Ureter (tissue), 1 donor: ENCODE measurements around the gene KCNE1. TPM values are rescaled to one million over a fixed set of nuclear protein-coding genes. Genes with fewer than 3 reads are reported as not detected.

Experiments
- DNase-seq: peaks from one replicate; pipeline ENCODE4 v3.0.0-alpha.2; 2020; ENCODE audit warnings: low spot score
- total RNA-seq: library from RNA; stranded (reverse); gene quantifications from one replicate; pipeline ENCODE4 v1.2.4, GENCODE V29; 2023
- donor health status: DM: yes; HTN: yes; CAD: no.

Gene KCNE1
- total RNA-seq, 1 donor from 2014 or later, result 2.3 TPM

DNA sequence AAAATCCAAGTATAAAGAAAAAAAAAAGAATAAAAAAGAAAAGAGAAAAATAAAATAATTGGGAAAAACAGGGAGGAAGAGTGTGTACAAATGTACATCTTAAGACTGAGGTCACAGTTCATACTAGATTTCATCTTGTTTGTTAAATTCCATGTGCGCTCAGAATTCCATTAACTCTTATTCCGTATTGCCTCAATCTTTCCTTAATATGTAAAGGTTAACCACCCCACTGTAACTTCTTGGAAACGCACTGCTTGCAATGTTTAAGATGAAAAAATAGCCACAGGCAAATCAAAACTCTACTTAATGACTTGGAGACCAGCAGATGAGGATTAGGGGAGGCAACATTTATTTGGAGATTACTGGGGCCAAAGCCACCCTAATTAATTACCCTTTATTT, 23.9 kb upstream of the KCNE1 start:
- no peak for DNase-seq

GRCh38 chr21:34534522-34534921, 22.5 kb upstream of the KCNE1 start:
- DNase-seq, result no peak

- no peak for DNase-seq
These were observed 21.9 kb upstream of the KCNE1 start for GRCh38 chr21:34533938-34534337.

DNA sequence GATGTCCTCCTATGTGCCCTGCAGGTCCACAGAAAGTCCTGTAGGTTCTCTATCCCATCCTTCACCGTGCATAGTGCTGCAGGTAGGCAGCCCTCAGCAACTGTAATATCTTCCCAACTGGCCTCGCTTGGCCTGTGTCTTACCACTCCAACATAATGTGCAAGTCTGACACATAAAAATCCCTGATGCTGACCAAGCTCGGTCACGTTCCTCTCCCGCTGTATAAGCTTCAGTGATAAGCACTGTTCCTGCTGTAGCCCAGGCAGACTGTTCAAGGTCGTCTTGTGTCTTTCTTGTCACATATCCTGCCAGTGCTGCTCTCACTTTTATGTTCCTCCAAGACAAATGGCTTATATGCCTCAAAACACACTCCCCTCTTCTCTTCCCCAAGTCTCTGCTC, 19.4 kb upstream of the KCNE1 start:
- no peak for DNase-seq

- DNase-seq, result no peak
These were observed 18.3 kb upstream of the KCNE1 start for GRCh38 chr21:34530261-34530660.

- no peak for DNase-seq
These were observed 16.1 kb upstream of the KCNE1 start for GRCh38 chr21:34528131-34528561.

- DNase-seq, result peak; percentile 68
These were observed 14.7 kb upstream of the KCNE1 start for GRCh38 chr21:34526618-34527290.

DNA sequence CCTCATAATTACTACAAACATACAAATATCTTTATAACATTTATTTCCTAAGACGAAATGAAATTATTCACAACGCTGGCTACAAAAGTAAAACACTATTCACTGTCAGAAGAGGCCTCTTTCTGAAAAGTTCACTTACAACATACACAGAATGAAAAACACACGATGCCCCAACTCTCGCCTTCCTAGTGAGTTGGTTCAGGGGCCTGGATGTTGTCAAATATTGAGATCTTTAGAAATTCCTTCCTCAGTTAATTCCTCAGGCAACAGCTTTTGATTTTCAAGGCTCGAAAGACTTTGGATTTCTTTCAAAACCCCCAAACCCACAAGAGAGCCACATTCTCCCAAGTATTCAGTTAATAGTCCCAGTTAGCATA, 14.2 kb upstream of the KCNE1 start:
- no peak for DNase-seq

DNA sequence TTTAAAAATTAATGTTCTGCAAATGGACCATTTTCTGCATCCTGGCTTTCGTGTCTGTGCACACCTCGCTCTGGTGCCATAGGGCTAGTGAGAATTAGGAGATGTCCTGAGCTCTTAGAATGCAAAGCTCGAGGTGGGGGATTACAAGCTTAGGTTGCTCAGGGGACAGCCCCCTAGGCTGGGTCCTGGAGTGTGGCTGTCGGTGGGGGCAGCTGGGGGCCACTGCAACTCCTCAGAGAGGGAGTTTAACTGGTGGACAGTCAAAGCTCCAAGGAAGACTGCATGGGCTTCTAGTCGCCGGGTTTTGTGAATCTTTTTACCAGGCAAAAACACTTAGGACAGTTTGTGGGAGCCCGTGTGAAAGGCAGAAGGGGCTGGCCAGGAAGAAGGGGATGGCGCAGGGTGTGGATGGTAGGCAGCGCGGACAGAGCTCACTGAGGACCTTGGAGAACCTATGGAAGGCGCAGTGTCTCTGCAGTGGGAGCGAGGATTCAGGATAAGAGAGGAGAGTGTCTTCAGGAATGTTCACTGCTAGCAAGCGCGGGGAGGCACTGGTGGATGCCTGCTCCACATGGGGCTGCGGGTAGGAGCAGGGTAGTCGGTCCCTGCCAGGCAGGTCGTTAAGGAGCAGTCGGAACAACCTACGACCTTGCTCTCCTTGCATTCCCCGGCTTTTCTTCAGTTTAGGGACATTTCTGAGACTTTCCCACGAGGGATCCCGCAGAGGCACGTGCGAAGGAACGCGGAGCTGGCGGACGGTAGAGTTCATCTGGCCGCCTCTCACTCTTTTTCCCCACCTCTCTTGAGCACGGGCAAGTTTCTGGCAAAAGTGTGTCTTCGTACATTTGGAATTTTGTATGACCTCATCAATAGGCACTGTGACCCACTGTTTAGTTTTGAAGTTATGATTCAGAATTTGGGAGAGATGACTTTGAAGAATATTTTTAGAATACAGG, 12.9 kb upstream of the KCNE1 start:
- no peak for DNase-seq

GRCh38 chr21:34523019-34523555, 11.1 kb upstream of the KCNE1 start:
- no peak for DNase-seq

DNA sequence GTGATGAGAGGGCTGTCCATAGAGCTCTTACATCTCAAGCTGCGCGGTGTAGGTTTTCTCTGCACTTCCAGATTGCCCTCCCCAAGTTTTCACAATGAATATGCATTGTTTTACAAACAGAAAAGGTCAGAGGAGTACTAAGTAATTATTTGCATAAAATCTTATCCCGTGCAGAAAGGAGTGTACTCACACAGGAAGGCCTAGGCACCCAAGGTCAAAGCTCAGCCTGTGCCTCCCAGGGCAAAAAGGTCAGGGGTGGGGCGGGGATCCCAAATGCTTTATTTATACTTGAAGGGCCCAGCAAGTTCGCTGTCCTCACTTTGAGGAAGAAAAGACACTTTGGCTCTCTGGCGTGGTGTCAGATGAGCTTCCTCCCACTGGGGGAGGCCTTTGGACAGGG, 10.3 kb upstream of the KCNE1 start:
- no peak for DNase-seq

DNA sequence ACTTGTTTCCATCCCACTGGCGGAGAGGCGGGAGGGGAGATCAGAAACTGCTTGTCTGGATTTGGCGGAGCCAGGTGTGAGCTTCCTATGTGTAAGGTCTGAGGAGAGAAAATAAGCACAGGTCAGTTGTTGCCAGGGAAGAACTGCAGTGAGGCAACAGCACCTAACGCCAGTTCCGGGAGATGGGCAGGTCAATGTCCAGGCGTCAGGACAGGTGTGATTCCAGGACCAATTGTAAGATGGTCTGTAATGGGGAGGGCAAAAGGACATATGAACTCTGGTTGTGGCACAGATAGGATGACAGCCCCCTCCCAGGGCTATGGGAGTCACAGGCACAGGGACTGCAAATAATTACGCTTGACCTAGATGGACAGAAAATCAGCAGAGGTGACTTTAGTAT, 9.6 kb upstream of the KCNE1 start:
- DNase-seq, result no peak

GRCh38 chr21:34520764-34521508, 8.9 kb upstream of the KCNE1 start:
- DNase-seq, result no peak

DNA sequence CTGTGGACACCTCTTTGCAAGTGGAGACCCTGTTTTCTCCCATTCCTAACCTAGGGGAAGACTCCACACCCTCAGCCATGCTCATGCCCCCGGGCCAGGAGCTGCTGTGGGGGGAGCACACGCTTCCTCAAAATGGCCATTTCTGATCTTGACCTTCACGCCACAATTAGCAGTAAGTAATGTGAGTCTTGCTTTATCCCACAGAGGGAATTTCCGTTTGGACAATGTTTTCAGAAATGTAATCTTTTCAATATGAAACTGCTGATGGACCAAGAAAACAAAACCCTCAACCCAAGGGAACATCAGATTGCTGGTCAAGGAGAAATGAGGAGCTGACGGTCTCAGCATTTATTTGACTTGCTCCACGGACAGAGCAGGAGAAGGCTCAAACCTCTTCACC, 8.3 kb upstream of the KCNE1 start:
- DNase-seq, result no peak

- no peak for DNase-seq
These were observed 7.7 kb upstream of the KCNE1 start for GRCh38 chr21:34519694-34520093.

GRCh38 chr21:34519016-34519415, 7.0 kb upstream of the KCNE1 start:
- no peak for DNase-seq

DNA sequence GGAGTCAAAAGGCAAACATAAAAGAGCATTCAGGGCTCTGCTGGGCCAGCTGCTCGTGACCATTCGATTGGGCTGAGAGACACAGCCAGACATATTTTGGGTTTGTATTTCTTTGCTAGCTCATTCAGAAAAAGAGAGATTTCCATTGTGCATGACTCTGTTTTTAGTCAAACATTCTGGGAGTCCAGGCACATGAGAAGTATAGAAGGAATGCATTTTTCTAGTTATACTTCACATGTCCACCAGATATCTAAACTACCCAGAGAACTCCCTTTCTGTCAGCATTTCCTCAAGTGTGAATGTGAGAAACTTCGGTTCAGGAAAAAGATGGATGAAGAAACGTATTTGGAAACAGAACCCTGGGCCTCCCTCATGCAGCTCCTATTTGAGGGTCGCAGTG, 6.3 kb upstream of the KCNE1 start:
- DNase-seq, result no peak

GRCh38 chr21:34517491-34518245, 5.7 kb upstream of the KCNE1 start:
- DNase-seq, result no peak

DNA sequence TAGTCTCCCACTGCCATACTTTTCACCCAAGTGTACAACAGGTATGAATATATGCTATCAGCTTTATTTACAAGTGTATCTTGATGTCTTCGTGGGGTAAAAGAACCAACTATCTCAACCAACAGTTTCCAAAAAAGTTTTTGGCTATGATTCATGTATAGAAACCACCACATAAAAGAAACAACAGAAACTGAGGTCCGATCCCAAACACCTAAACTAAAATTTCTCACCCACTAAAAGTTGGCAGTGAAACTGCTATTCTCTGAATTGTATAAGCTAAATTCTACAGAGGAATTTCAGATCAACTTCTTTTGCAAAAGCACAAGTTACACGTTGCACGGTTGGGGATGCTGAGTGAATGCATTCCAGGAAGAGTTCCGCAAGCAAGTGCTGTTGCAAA, 5.0 kb upstream of the KCNE1 start:
- DNase-seq, result no peak

GRCh38 chr21:34514576-34515115, 2.6 kb upstream of the KCNE1 start:
- DNase-seq, result no peak

- no peak for DNase-seq
These were observed 1.2 kb upstream of the KCNE1 start for GRCh38 chr21:34513129-34513675.
